Measurements from ENCODE around the gene TFDP1. TPM values are rescaled to one million over a fixed set of nuclear protein-coding genes. Genes with fewer than 3 reads are reported as not detected.

The TFDP1 gene
- polyA plus RNA-seq, 3 donors, result 30.3 to 54.0 (median 37.6) TPM

DNA sequence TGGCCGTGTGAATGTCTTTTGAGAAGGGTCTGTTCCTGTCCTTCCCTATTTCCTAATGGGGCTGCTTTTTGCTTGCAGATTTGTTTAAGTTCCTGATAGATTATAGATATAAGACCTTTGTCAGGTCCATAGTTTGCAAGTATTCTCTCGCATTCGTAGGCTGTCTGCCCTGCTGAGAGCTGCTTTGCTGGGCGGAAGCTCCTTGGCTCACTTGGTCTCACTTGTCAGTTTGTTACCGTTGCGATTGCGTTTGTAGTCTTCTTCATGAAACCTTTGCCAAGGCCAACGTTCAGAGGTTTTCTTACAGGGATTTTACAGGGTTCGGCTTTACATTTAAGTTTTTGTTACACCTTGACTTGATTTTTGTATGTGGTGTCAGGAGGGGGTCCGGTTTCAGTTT is 44.0 kb upstream of the TFDP1 start:
- Mint-ChIP-seq H3K4me1 (no peaks in the 10 kb centered on the region), H3K27ac (no peak overlapping the region), H3K27me3 (ENCODE audit: low read depth in 3 of 3) (peaks cover 0 to 1% (median 0%) of the 10 kb centered on the region in 3 donors), H3K36me3 (peaks cover 69 to 82% of the 10 kb centered on the region in 2 donors), H3K9me3 (peaks cover 11 to 34% (median 23%) of the 10 kb centered on the region in 7 donors), H3K4me3 (no peak overlapping the region)
- Histone ChIP-seq H4K20me1 (ENCODE audit: insufficient read depth, low read length) (peaks cover 20% of the 10 kb centered on the region), H3K9me3 (replicated peaks in 1 of 2; ENCODE audit: control insufficient read depth in 1 of 2, insufficient read depth in 1 of 2, low read length in 2 of 2) (peaks cover 27 to 30% of the 10 kb centered on the region in 2 donors), H3K36me3 (replicated peaks in 1 of 2; ENCODE audit: control insufficient read depth in 1 of 2, insufficient read depth in 2 of 2, low read length in 2 of 2) (peaks cover 43 to 82% of the 10 kb centered on the region in 2 donors), H3K27ac (ENCODE audit: low read depth in 1 of 2, low read length in 2 of 2) (no peak overlapping the region), H3K4me2 (replicated peaks; ENCODE audit: extremely low read depth, low read length, poor library complexity, severe bottlenecking) (no peak overlapping the region), H2AFZ (ENCODE audit: insufficient read depth, low read depth, low read length, poor library complexity, severe bottlenecking) (no peak overlapping the region), H3K4me1 (ENCODE audit: control insufficient read depth in 1 of 2, insufficient read depth in 2 of 2, low read length in 2 of 2) (no peaks in the 10 kb centered on the region), H3K4me3 (replicated peaks in 1 of 3; ENCODE audit: low read depth in 2 of 3, low read length in 3 of 3) (no peak overlapping the region), H3K9ac (ENCODE audit: insufficient read depth, low read length, poor library complexity, severe bottlenecking) (no peak overlapping the region), H3K27me3 (ENCODE audit: control insufficient read depth in 2 of 2, insufficient read depth in 2 of 2, low read length in 2 of 2) (no peaks in the 10 kb centered on the region), H3K79me2 (ENCODE audit: insufficient read depth, low read length) (peaks cover 37% of the 10 kb centered on the region)
- WGBS (ENCODE audit: insufficient coverage), result 86% methylated on average over 9 of the region's 10 CpGs
- TF ChIP-seq, protein P1, sequence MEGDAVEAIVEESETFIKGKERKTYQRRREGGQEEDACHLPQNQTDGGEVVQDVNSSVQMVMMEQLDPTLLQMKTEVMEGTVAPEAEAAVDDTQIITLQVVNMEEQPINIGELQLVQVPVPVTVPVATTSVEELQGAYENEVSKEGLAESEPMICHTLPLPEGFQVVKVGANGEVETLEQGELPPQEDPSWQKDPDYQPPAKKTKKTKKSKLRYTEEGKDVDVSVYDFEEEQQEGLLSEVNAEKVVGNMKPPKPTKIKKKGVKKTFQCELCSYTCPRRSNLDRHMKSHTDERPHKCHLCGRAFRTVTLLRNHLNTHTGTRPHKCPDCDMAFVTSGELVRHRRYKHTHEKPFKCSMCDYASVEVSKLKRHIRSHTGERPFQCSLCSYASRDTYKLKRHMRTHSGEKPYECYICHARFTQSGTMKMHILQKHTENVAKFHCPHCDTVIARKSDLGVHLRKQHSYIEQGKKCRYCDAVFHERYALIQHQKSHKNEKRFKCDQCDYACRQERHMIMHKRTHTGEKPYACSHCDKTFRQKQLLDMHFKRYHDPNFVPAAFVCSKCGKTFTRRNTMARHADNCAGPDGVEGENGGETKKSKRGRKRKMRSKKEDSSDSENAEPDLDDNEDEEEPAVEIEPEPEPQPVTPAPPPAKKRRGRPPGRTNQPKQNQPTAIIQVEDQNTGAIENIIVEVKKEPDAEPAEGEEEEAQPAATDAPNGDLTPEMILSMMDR (IDR thresholded peaks at IDR 0.05), result no peak
- intact Hi-C loops (cut with micrococcal nuclease), result no loop called here
- DNase-seq, result no peak

GRCh38 chr13:113542751-113543424 is 41.7 kb upstream of the TFDP1 start:
- no peaks in the 10 kb centered on the region for H3K4me1 Mint-ChIP-seq
- Histone ChIP-seq H3K4me1 (ENCODE audit: control insufficient read depth in 1 of 2, insufficient read depth in 2 of 2, low read length in 2 of 2) (no peaks in the 10 kb centered on the region), H3K9ac (ENCODE audit: insufficient read depth, low read length, poor library complexity, severe bottlenecking) (no peak overlapping the region), H3K9me3 (replicated peaks in 1 of 2; ENCODE audit: control insufficient read depth in 1 of 2, insufficient read depth in 1 of 2, low read length in 2 of 2) (peaks cover 27 to 30% of the 10 kb centered on the region in 2 donors), H3K4me2 (replicated peaks; ENCODE audit: extremely low read depth, low read length, poor library complexity, severe bottlenecking) (no peak overlapping the region), H4K20me1 (ENCODE audit: insufficient read depth, low read length) (peaks cover 40% of the 10 kb centered on the region), H2AFZ (ENCODE audit: insufficient read depth, low read depth, low read length, poor library complexity, severe bottlenecking) (no peak overlapping the region), H3K36me3 (replicated peaks in 1 of 2; ENCODE audit: control insufficient read depth in 1 of 2, insufficient read depth in 2 of 2, low read length in 2 of 2) (peaks cover 41 to 85% of the 10 kb centered on the region in 2 donors), H3K4me3 (replicated peaks in 1 of 3; ENCODE audit: low read depth in 2 of 3, low read length in 3 of 3) (no peak overlapping the region), H3K79me2 (ENCODE audit: insufficient read depth, low read length) (peaks cover 48% of the 10 kb centered on the region), H3K27me3 (ENCODE audit: control insufficient read depth in 2 of 2, insufficient read depth in 2 of 2, low read length in 2 of 2) (no peaks in the 10 kb centered on the region), H3K27ac (ENCODE audit: low read depth in 1 of 2, low read length in 2 of 2) (no peak overlapping the region)
- peaks cover 11 to 30% (median 21%) of the 10 kb centered on the region in 7 donors for H3K9me3 Mint-ChIP-seq
- 95% methylated on average over 2 of the region's 21 CpGs for WGBS (ENCODE audit: insufficient coverage)
- intact Hi-C loops (cut with micrococcal nuclease), result no loop called here
- no peak overlapping the region for H3K27ac Mint-ChIP-seq
- H3K27me3 Mint-ChIP-seq (ENCODE audit: low read depth in 3 of 3), result peaks cover 0 to 1% (median 0%) of the 10 kb centered on the region in 3 donors
- no peak for DNase-seq
- no peak overlapping the region for H3K4me3 Mint-ChIP-seq
- TF ChIP-seq, protein P1 (IDR thresholded peaks at IDR 0.05), result no peak
- H3K36me3 Mint-ChIP-seq, result peaks cover 70 to 83% of the 10 kb centered on the region in 2 donors

Measured in CD14-positive monocyte (primary cell).